OCI-LY1 (cell line): Measurements from ENCODE around the gene STAG1.

Experiments used
- H2AFZ ChIP-seq: fragments of 200-600 bp; sonication (generic), shearing (Covaris generic); 2 replicates; pipeline ENCODE4 v1.6.0; 2014; ENCODE audit warnings: antibody characterized with exemption, mild to moderate bottlenecking, low read length
- H3F3A ChIP-seq: fragments of 200-600 bp; sonication (generic), shearing (Covaris generic); 2 replicates; pipeline ENCODE4 v1.6.0; 2014; ENCODE audit warnings: mild to moderate bottlenecking, antibody characterized with exemption, low read length, moderate library complexity; ENCODE audit not compliant: insufficient read depth
- H3K27ac ChIP-seq: fragments of 200-600 bp; sonication (generic); 2 replicates; pipeline ENCODE4 v1.5.1; 2014; ENCODE audit warnings: low read length, mixed run types, mild to moderate bottlenecking, low read depth; ENCODE audit not compliant: poor library complexity, severe bottlenecking
- H3K27me3 ChIP-seq: fragments of 200-600 bp; sonication (generic); 2 replicates; pipeline ENCODE4 v1.6.0; 2014; ENCODE audit warnings: antibody characterized with exemption, mild to moderate bottlenecking, low read length, moderate library complexity; ENCODE audit not compliant: insufficient read depth
- H3K36me3 ChIP-seq: fragments of 200-600 bp; sonication (generic); 2 replicates; pipeline ENCODE4 v1.6.1; 2014; ENCODE audit warnings: mild to moderate bottlenecking, antibody characterized with exemption, low read length, moderate library complexity, mixed read lengths; ENCODE audit not compliant: insufficient read depth
- H3K4me1 ChIP-seq: fragments of 200-600 bp; sonication (generic); 2 replicates; pipeline ENCODE4 v1.5.1; 2014; ENCODE audit warnings: mild to moderate bottlenecking, low read length, moderate library complexity; ENCODE audit not compliant: insufficient read depth, severe bottlenecking
- H3K4me2 ChIP-seq: fragments of 200-600 bp; sonication (generic), shearing (Covaris generic); 2 replicates; pipeline ENCODE4 v1.6.1; 2014; ENCODE audit warnings: low read length
- H3K4me3 ChIP-seq: fragments of 200-600 bp; sonication (generic); 2 replicates; pipeline ENCODE4 v1.5.1; 2014; ENCODE audit warnings: low read length, low read depth, mild to moderate bottlenecking, mixed read lengths; ENCODE audit not compliant: poor library complexity, severe bottlenecking
- H3K79me2 ChIP-seq: fragments of 200-600 bp; shearing (Covaris generic); 2 replicates; pipeline ENCODE4 v1.6.1; 2016; ENCODE audit warnings: mixed run types, low read length, mixed read lengths; ENCODE audit not compliant: insufficient read depth
- H3K9ac ChIP-seq: fragments of 200-600 bp; sonication (generic), shearing (Covaris generic); 2 replicates; pipeline ENCODE4 v1.6.1; 2014; ENCODE audit warnings: mild to moderate bottlenecking, low read length, mixed read lengths
- H3K9me2 ChIP-seq: fragments of 200-600 bp; sonication (generic), shearing (Covaris generic); 2 replicates; pipeline ENCODE4 v1.6.1; 2014; ENCODE audit warnings: low read depth, mild to moderate bottlenecking, low read length, mixed read lengths
- H3K9me3 ChIP-seq: fragments of 200-600 bp; shearing (Covaris generic); 2 replicates; pipeline ENCODE4 v1.6.1; 2014; ENCODE audit warnings: low read length, mixed read lengths
- H4K20me1 ChIP-seq: fragments of 200-600 bp; sonication (generic), shearing (Covaris generic); 2 replicates; pipeline ENCODE4 v1.6.0; 2016; ENCODE audit warnings: mild to moderate bottlenecking, low read length; ENCODE audit not compliant: insufficient read depth
- EZH2 ChIP-seq: fragments of 200-600 bp; sonication (generic), shearing (Covaris generic); IDR thresholded peaks from 2 replicates; pipeline ENCODE4 v1.8.0; 2017; ENCODE audit warnings: borderline replicate concordance, mixed run types, mild to moderate bottlenecking, antibody characterized with exemption, low read length, moderate library complexity, mixed read lengths
- TF ChIP-seq, protein P1 (sequence below): fragments of 200-600 bp; sonication (generic), shearing (Covaris generic); IDR thresholded peaks from 2 replicates; pipeline ENCODE4 v1.5.1; 2017; ENCODE audit warnings: mild to moderate bottlenecking, antibody characterized with exemption, low read length, moderate library complexity, mixed read lengths

The STAG1 gene

DNA sequence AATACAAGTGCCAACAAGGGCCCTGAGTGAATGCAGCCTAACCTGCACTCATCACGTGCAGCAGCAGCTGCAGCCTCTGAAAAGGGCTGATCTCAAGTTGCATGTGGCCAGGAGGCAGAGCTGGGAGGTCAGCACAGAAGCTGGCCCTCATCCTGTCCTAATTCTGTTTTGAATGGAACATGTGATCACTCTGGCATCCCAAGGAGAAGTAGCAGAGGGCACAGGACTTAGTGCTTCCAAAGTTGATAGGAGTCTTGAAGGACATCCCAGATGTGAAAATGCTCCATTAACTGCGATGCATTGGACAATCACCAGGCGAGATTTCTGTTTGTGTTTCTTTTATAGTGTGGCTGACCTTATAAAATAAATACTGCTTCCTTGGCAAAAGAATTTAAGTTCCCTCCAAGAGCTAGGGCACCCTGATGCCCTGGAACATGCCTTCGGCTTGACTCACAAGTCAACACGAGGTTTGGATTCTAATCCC lies 31.6 kb upstream of the STAG1 start:
- no peaks in the 10 kb centered on the region for H4K20me1 ChIP-seq
- H3K4me3 ChIP-seq: no peak overlapping the region
- no peak overlapping the region for H3K27ac ChIP-seq
- no peaks in the 10 kb centered on the region for H3K79me2 ChIP-seq
- no peaks in the 10 kb centered on the region for H3K9me3 ChIP-seq
- H3K9me2 ChIP-seq: no peaks in the 10 kb centered on the region
- no peak overlapping the region; the same call in 1 of the 2 replicates for H2AFZ ChIP-seq
- TF ChIP-seq, protein P1, sequence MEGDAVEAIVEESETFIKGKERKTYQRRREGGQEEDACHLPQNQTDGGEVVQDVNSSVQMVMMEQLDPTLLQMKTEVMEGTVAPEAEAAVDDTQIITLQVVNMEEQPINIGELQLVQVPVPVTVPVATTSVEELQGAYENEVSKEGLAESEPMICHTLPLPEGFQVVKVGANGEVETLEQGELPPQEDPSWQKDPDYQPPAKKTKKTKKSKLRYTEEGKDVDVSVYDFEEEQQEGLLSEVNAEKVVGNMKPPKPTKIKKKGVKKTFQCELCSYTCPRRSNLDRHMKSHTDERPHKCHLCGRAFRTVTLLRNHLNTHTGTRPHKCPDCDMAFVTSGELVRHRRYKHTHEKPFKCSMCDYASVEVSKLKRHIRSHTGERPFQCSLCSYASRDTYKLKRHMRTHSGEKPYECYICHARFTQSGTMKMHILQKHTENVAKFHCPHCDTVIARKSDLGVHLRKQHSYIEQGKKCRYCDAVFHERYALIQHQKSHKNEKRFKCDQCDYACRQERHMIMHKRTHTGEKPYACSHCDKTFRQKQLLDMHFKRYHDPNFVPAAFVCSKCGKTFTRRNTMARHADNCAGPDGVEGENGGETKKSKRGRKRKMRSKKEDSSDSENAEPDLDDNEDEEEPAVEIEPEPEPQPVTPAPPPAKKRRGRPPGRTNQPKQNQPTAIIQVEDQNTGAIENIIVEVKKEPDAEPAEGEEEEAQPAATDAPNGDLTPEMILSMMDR: no peak
- no peak for TF ChIP-seq EZH2
- no peaks in the 10 kb centered on the region for H3K36me3 ChIP-seq
- no peak overlapping the region for H3K9ac ChIP-seq
- H3K4me2 ChIP-seq: no peak overlapping the region
- no peaks in the 10 kb centered on the region for H3F3A ChIP-seq
- H3K4me1 ChIP-seq: peaks cover 20% of the 10 kb centered on the region
- H3K27me3 ChIP-seq: no peaks in the 10 kb centered on the region

GRCh38 chr3:136780741-136781140 lies 28.6 kb upstream of the STAG1 start:
- H3K9me2 ChIP-seq: no peaks in the 10 kb centered on the region
- H3K4me3 ChIP-seq: no peak overlapping the region
- no peaks in the 10 kb centered on the region for H3K79me2 ChIP-seq
- H3K27ac ChIP-seq: no peak overlapping the region
- no peaks in the 10 kb centered on the region for H3K27me3 ChIP-seq
- H4K20me1 ChIP-seq: no peaks in the 10 kb centered on the region
- no peak overlapping the region for H3K4me2 ChIP-seq
- H3K36me3 ChIP-seq: no peaks in the 10 kb centered on the region
- no peaks in the 10 kb centered on the region for H3K9me3 ChIP-seq
- peaks cover 4% of the 10 kb centered on the region for H3K4me1 ChIP-seq
- no peak overlapping the region for H3K9ac ChIP-seq
- no peak overlapping the region for H2AFZ ChIP-seq
- TF ChIP-seq, protein P1: no peak
- no peak for TF ChIP-seq EZH2
- no peaks in the 10 kb centered on the region for H3F3A ChIP-seq

- Histone ChIP-seq H3K4me1 (peaks cover 4% of the 10 kb centered on the region), H3K4me2 (no peak overlapping the region), H3K36me3 (no peaks in the 10 kb centered on the region), H2AFZ (no peak overlapping the region), H3K4me3 (no peak overlapping the region), H3K27me3 (no peaks in the 10 kb centered on the region), H4K20me1 (no peaks in the 10 kb centered on the region), H3K27ac (no peak overlapping the region), H3K9me3 (no peaks in the 10 kb centered on the region), H3K9ac (no peak overlapping the region), H3K79me2 (no peaks in the 10 kb centered on the region), H3F3A (no peaks in the 10 kb centered on the region), H3K9me2 (no peaks in the 10 kb centered on the region)
- TF ChIP-seq, protein P1: no peak
- no peak for TF ChIP-seq EZH2
Measured at GRCh38 chr3:136778865-136779264, 26.7 kb upstream of the STAG1 start.
